HG03060 (cell line): Measurements from ENCODE around the gene DSG3.
A peak's percentile ranks its signal among the peaks of the same experiment; 100 is the strongest.
"Not testable (repeated sequence)": the region's sequence is repeated elsewhere in the genome, so short reads cannot be mapped to it uniquely, and the experiment has no call there.

Experiments used
- ATAC-seq: cut with Tn5 transposase; IDR thresholded peaks from one replicate; pipeline ENCODE4 v1.9.1; 2021; ENCODE audit warnings: low read depth, moderate number of reproducible peaks; ENCODE audit not compliant: unreplicated experiment

Gene DSG3

GRCh38 chr18:31490833-31491232, 43.3 kb downstream of the DSG3 start:
- ATAC-seq = no peak

GRCh38 chr18:31491586-31491985, 44.0 kb downstream of the DSG3 start:
- no peak for ATAC-seq

- no peak for ATAC-seq
Measured at GRCh38 chr18:31492671-31493070, 45.1 kb downstream of the DSG3 start.

GRCh38 chr18:31493171-31493570, 45.6 kb downstream of the DSG3 start:
- no peak for ATAC-seq

- ATAC-seq = no peak
Measured at GRCh38 chr18:31493941-31494340, 46.4 kb downstream of the DSG3 start.

- not testable (repeated sequence) for ATAC-seq
Measured at GRCh38 chr18:31494705-31495244, 47.2 kb downstream of the DSG3 start.

- ATAC-seq = no peak
Measured at GRCh38 chr18:31497404-31497835, 49.9 kb downstream of the DSG3 start.

- no peak for ATAC-seq
Measured at GRCh38 chr18:31497836-31498573, 50.5 kb downstream of the DSG3 start, which contains the start of gene DSG2. DSG2 (plus strand) TSS chr18:31498177; CDS start chr18:31498252, 75 bp downstream.

- ATAC-seq = no peak
Measured at GRCh38 chr18:31498574-31499524, 51.3 kb downstream of the DSG3 start.

GRCh38 chr18:31500051-31500688, 52.6 kb downstream of the DSG3 start:
- peak; percentile 97 for ATAC-seq

GRCh38 chr18:31503011-31503410, 55.5 kb downstream of the DSG3 start:
- ATAC-seq = no peak

GRCh38 chr18:31504455-31505147, 57.1 kb downstream of the DSG3 start:
- no peak for ATAC-seq

- no peak for ATAC-seq
Measured at GRCh38 chr18:31505156-31505555, 57.6 kb downstream of the DSG3 start.

GRCh38 chr18:31506024-31506742, 58.6 kb downstream of the DSG3 start:
- ATAC-seq = no peak

- ATAC-seq = not testable (repeated sequence)
Measured at GRCh38 chr18:31507124-31507523, 59.6 kb downstream of the DSG3 start.

- no peak for ATAC-seq
Measured at GRCh38 chr18:31508781-31509180, 61.2 kb downstream of the DSG3 start.

- ATAC-seq = no peak
Measured at GRCh38 chr18:31509571-31509970, 62.0 kb downstream of the DSG3 start.

- ATAC-seq = no peak
Measured at GRCh38 chr18:31510319-31510718, 62.8 kb downstream of the DSG3 start.

GRCh38 chr18:31511098-31511497, 63.6 kb downstream of the DSG3 start:
- no peak for ATAC-seq
